ENCODE measurements around the gene EFHD2.

DNA sequence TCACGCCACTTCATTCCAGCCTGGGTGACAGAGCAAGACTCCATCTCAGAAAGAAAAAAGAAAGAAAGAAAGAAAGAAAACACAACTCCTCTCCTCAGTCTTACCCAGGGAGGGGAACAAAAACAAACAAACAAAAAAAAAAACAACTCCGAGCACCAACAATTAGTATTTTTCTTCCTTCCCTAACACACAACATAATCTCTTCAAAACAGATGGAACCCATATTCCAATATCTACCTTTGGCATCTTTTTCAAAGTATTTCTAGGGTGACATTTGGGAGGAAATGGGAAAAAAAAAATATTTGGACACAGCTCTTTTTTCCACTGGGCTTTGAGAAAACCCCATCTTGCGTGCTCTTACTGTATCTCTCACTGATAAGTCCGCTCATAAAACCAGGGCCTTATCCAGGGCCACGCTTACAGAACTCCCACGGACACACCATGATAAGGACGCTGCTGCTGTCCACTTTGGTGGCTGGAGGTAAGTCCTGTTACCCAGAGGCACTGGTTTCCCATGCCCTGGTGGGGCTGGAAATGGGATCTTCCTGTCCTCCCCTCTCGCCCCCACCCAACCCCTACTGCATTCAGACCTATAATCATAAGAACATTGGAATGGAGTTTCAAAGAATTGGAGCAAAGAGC is 46.7 kb downstream of the EFHD2 start, which contains the start of gene CELA2A:
- TF ChIP-seq, protein P1, sequence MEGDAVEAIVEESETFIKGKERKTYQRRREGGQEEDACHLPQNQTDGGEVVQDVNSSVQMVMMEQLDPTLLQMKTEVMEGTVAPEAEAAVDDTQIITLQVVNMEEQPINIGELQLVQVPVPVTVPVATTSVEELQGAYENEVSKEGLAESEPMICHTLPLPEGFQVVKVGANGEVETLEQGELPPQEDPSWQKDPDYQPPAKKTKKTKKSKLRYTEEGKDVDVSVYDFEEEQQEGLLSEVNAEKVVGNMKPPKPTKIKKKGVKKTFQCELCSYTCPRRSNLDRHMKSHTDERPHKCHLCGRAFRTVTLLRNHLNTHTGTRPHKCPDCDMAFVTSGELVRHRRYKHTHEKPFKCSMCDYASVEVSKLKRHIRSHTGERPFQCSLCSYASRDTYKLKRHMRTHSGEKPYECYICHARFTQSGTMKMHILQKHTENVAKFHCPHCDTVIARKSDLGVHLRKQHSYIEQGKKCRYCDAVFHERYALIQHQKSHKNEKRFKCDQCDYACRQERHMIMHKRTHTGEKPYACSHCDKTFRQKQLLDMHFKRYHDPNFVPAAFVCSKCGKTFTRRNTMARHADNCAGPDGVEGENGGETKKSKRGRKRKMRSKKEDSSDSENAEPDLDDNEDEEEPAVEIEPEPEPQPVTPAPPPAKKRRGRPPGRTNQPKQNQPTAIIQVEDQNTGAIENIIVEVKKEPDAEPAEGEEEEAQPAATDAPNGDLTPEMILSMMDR (conservative IDR thresholded peaks at IDR 0.05 in 1 of 2, IDR thresholded peaks at IDR 0.05 in 1 of 2; ENCODE audit: low read depth in 1 of 2, low read length in 2 of 2), result no peak
- no peak for TF ChIP-seq EZH2 (IDR thresholded peaks at IDR 0.05; ENCODE audit: low read length, missing control alignments)

All from fibroblast of lung (primary cell).